HL-60/S4 (cell line): ENCODE data around the gene LY6G6C.

Experiments used
- in situ Hi-C: fragments of 300-500 bp; cut with MboI; formaldehyde crosslinking; loops from 2 replicates; pipeline ENCODE4 v1.14.3; 2022; ENCODE audit warnings: low sequenced_read_pairs

LY6G6C gene

GRCh38 chr6:31742894-31743293 lies 21.3 kb upstream of the LY6G6C start:
- in situ Hi-C loops = no loop called here

GRCh38 chr6:31741815-31742214 lies 20.3 kb upstream of the LY6G6C start:
- in situ Hi-C loops = no loop called here

GRCh38 chr6:31740397-31741223 lies 19.1 kb upstream of the LY6G6C start:
- in situ Hi-C loops = no loop called here

- in situ Hi-C loops = no loop called here
These were observed 18.3 kb upstream of the LY6G6C start, which contains the start of gene MSH5 for GRCh38 chr6:31739639-31740396. TSS of gene MSH5 (plus strand) at chr6:31740005. CDS start at chr6:31740467, 462 bp downstream.

GRCh38 chr6:31737991-31738979 lies 16.7 kb upstream of the LY6G6C start:
- in situ Hi-C loops = no loop called here

GRCh38 chr6:31737315-31737990 lies 15.9 kb upstream of the LY6G6C start:
- in situ Hi-C loops = no loop called here

GRCh38 chr6:31736768-31737314 lies 15.3 kb upstream of the LY6G6C start:
- in situ Hi-C loops = no loop called here

- in situ Hi-C loops = no loop called here
These were observed 14.6 kb upstream of the LY6G6C start, which contains the start of gene CLIC1 for GRCh38 chr6:31736021-31736767. TSS of gene CLIC1 (minus strand) at chr6:31736530. CDS start at chr6:31736300, 230 bp downstream.

GRCh38 chr6:31734821-31735406 lies 13.4 kb upstream of the LY6G6C start:
- in situ Hi-C loops = no loop called here

GRCh38 chr6:31734247-31734820 lies 12.8 kb upstream of the LY6G6C start:
- in situ Hi-C loops = no loop called here

GRCh38 chr6:31733734-31734133 lies 12.2 kb upstream of the LY6G6C start:
- in situ Hi-C loops = no loop called here

GRCh38 chr6:31732029-31732428 lies 10.5 kb upstream of the LY6G6C start:
- in situ Hi-C loops = no loop called here

GRCh38 chr6:31730631-31731086 lies 9.1 kb upstream of the LY6G6C start:
- in situ Hi-C loops = no loop called here

- in situ Hi-C loops = no loop called here
These were observed 8.6 kb upstream of the LY6G6C start for GRCh38 chr6:31729979-31730630.

- in situ Hi-C loops = no loop called here
These were observed 8.0 kb upstream of the LY6G6C start for GRCh38 chr6:31729515-31729978.

- in situ Hi-C loops = no loop called here
These were observed 7.4 kb upstream of the LY6G6C start, which contains the start of gene DDAH2 for GRCh38 chr6:31728767-31729514. TSS of gene DDAH2 (minus strand) at chr6:31729299. CDS start at chr6:31729161, 138 bp downstream.
